Activated naive CD4-positive, alpha-beta T cell treated with anti-CD3 and anti-CD28 coated beads, Interleukin-2, amount 50 U/mL, for 16 hours (primary cell): ENCODE data around the gene YIF1A.
A peak's percentile ranks its signal among the peaks of the same experiment; 100 is the strongest.
"Not testable (repeated sequence)": the region's sequence is repeated elsewhere in the genome, so short reads cannot be mapped to it uniquely, and the experiment has no call there.

ENCODE experiments used
- DNase-seq: peaks from one replicate; pipeline ENCODE4 v3.0.0-alpha.2; 2020

Gene YIF1A

DNA sequence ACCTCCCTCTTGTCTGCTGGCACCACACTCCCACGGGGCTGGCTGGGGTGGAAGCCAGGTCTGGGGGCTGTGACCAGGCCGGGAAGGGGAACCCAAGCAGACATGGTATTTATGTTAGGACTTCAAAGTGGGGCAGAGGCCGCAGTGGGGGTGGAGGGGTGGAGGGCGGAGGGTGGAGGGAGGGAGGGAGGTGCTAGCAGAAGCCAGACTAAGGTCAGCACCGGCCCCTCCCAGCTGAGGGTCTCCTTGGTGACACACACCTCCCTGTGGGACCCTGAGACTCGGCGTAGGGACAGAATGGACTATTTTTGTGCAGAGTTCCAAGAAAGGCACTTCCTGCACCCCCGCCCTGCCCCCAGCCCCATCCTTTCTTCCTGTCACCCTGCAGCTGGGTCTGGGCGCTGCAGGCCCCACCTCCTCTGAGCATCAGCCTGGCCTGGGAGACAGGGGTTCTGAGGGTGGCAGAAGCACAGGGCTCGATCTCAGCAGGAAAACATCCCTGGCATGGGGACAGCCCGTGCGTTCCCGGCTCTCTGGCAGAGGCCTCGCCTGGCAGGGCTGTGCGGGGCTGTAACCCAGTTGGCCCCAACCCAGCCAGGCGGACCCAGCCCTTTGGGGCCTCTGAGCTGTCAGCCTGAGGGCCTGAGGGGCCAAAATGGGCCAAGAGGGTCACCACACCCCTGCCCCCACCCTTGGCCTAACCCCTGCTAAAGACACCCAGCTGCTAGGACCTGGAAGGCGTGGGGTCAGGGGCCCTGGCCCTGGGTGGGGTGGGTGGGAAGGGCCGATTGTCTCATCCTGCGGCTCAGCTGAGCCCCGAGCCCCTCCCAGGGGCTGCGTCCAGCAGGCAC lies 37.5 kb upstream of the YIF1A start:
- DNase-seq, result peak; percentile 45

GRCh38 chr11:66325263-66325671 lies 36.3 kb upstream of the YIF1A start:
- DNase-seq, result no peak

DNA sequence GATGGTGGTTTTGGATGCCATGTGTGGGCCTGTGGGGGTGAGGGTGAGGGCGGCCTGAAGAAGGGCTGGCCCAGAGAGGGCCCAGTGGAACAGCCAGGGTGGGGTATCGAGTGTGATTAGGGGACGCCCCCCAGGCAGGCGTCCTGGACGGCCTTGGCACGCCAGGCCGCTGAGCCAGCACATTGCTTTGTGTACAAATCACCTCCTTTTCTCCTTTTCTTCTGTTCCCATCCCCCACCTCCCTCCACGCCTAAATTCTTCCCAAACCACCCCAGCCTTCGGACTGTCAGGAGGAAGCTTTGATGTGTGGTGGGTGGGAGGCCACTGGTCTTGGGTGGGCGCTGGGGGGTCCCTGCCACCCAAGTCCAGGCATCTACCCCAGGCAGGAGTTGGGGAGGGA lies 35.7 kb upstream of the YIF1A start:
- no peak for DNase-seq

DNA sequence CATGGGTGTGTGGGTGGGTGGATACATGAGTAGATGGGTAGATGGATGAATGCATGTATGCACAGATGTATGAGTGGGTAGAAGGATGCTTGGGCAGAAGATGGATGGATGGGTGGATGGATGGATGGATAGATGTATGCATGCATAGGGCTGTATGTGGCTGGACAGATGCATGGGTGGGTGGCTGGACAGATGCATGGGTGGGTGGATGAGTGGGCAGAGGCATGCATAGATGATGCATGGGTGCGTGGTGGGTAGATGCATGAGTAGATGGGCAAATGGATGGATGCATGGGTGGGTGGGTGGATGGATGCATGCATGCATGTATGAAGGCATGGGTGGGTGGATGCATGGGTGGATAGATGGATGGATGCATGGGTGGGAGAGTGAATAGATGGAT lies 34.7 kb upstream of the YIF1A start:
- DNase-seq, result no peak

DNA sequence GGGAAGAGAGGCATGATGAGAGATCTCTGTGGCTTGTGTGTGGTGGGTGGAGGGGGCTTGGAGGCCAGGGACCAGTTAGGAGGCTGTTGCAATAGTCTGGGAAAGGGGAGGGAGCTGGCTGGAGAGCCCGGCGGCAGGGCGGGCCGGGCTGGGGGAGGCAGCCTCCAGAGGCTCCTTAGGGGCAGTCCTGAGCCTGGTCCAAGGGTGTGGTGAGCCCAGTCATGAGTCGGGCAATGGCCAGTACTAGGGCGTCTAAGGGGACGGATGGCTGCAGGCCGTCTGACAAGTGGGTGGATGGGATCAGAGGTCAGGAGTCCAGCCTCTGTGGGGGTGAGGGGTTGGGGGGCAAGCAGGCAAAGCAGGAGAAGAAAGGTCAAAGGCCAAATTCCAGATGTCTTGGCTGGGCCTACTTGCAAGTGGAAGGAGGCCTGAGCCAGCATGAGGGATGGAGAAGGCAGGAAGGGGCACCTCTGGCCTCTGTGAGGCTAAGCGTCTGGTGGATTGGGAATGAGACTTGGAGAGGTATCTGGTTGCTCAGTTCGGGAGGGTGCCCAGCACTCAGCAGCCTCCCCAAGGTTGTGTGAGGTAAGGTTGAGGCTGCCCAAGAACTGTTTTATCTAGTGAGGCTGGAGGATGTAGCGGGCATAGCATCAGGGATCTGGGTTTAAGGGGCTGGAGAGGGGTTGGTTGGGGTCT lies 33.9 kb upstream of the YIF1A start:
- no peak for DNase-seq

- DNase-seq, result no peak
Observed at GRCh38 chr11:66321606-66322005, 32.7 kb upstream of the YIF1A start.

DNA sequence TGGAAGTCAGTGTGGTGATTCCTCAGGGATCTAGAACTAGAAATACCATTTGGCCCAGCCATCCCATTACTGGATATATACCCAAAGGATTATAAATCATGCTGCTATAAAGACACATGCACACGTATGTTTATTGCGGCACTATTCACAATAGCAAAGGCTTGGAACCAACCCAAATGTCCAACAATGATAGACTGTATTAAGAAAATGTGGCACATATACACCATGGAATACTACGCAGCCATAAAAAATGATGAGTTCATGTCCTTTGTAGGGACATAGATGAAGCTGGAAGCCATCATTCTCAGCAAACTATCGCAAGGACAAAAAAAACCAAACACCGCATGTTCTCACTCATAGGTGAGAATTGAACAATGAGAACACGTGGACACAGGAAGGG lies 31.8 kb upstream of the YIF1A start:
- DNase-seq, result not testable (repeated sequence)

DNA sequence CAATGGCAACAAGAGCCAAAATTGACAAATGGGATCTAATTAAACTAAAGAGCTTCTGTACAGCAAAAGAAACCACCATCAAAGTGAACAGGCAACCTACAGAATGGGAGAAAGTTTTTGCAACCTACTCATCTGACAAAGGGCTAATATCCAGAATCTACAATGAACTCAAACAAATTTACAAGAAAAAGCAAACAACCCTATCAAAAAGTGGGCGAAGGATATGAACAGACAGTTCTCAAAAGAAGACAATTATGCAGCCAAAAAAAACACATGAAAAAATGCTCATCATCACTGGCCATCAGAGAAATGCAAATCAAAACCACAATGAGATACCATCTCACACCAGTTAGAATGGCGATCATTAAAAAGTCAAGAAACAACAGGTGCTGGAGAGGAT lies 31.3 kb upstream of the YIF1A start:
- not testable (repeated sequence) for DNase-seq

GRCh38 chr11:66318600-66318970 lies 29.6 kb upstream of the YIF1A start:
- no peak for DNase-seq

DNA sequence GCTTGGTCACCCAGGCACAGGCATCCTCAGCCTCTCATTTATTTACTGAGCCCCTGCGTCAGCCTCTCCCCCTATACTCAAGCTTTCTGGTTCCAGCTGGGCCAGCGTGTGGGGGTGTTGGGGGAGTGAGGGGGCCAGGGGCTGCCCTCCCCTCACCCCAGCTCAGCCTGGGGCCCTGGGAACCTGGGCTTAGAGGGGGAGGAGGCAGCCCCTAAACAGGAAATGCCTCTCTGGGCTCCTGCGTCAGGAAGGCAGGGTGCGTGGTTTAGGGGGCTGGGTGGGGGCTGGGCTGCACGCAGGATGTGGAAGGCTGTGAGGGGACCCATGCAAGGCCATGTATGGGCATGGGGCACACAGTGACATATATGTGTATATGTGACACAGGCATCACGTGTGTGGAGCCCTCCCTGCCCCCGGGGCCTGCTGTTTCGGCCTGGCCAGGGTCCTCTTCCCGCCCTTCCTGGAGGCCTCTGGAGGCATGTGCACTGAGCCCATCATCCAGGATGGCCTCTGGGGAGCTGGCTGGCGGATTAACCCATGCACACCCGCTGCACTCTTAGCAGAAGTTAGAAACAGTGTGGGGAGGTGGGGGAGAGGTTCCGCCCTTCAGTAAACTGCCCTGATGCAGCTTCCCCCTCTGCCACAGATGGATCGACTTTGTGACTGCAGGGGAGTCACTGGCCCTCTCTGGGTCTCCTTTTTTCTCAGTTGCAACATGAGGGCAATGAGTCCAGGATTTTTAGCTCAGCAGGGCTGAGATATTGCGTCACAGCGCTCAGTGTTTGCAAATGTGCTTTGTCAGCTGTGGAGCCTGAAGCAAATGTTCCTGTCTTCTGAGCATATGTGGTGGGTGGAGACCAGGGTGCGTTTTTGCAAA lies 29.0 kb upstream of the YIF1A start:
- DNase-seq, result no peak

DNA sequence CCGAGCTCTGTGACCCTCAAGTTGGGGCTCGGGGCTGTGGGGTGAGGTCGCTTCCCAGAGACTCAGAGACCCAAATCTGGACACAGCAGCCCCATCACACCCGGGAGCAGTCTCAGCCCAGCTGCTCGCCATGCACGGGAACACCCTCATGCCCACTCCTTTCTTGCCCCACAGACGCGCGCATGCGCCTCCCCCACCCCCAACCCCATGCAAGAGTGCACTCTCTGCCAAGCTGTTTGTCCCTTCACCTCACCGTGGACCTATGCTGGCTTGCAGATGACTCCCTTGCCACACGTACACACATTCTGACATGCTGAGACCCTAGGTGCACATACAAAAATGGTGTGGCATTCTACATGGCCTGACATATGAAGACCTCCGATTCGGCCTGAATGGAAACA lies 28.4 kb upstream of the YIF1A start:
- peak; percentile 53 for DNase-seq

DNA sequence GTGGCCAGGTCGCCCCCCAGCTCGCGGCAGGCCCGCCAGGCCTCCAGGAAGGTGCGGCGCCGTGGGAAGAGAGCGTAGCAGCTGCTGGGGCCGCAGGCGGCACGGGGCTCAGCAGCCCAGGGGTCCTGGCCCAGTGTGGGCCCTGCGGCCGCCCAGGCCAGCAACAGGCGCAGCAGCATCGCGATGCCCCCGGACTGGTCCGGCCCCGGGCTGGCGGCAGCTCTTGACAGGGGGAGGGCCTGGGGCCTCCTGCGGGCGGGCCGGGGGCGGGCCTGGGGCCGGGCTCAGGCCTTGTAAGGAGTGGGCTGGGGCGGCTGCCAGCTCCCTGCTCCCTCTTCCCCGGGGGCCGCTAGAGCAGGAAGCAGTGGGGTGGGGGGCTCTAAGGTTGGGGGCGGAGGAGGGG lies 27.9 kb upstream of the YIF1A start, which contains the start of gene CD248:
TSS of gene CD248 (minus strand) at position 196 of the 403 bp plus-strand sequence. CDS start at position 179, 17 bp downstream.
- DNase-seq, result no peak

DNA sequence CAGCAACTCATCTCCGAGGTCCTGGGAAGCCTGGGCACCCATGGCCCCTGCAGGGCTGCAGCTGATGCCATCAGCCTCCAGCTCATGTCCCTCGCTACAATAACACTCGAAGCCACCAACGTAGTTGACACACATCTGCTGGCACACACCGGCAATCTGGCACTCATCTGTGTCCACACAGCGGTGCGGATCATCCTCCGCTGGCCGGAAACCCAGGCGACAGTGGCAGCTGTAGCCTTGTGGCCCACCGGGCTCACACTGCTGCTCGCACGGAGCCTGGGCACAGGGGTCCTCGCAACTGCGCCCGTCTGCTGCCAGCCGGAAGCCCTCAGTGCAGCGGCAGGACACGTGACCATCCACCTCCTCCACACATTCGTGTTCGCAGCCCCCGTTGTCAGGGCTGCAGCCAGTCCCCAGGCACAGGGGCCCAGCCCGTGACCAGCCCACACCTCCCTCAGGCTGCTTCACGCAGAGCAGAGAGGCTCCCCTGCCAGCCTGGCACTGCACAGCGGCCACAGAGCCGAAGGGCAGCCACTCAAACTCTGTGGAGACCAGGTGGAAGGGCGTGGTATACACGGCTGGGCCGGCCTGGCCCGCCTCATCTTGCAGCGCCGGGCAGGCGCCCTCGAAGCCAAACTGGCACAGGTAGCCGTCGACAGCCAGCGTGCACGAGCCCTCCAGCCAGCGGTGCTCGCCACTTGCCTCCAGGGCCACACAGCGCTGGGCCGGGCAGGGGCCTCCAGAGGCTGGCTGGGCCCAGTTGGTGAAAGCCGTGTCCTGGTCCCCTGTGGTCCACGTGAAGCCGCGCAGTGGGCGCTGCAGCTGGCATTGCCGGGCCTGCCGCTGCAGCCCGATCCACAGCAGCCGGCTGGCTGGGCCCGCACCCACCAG lies 27.2 kb upstream of the YIF1A start:
- no peak for DNase-seq

GRCh38 chr11:66315498-66315885 lies 26.5 kb upstream of the YIF1A start:
- DNase-seq, result no peak

- DNase-seq, result no peak
Observed at GRCh38 chr11:66314561-66315497, 25.9 kb upstream of the YIF1A start.

DNA sequence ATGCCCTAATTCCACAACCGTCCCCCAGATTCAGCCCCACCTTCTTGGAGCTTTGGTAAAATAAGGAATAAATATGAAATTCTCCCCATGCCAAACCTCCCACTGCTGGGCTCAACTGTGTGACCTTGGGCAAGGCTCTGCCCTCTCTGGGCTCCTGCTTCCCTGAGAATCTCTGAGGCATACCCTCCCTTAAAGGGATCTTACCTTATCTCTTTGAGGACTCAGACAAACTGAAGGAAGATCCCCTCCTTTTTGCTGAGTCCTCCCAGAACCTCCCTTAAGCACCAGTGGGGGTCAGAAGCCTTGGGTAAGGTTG lies 25.2 kb upstream of the YIF1A start:
- no peak for DNase-seq

DNA sequence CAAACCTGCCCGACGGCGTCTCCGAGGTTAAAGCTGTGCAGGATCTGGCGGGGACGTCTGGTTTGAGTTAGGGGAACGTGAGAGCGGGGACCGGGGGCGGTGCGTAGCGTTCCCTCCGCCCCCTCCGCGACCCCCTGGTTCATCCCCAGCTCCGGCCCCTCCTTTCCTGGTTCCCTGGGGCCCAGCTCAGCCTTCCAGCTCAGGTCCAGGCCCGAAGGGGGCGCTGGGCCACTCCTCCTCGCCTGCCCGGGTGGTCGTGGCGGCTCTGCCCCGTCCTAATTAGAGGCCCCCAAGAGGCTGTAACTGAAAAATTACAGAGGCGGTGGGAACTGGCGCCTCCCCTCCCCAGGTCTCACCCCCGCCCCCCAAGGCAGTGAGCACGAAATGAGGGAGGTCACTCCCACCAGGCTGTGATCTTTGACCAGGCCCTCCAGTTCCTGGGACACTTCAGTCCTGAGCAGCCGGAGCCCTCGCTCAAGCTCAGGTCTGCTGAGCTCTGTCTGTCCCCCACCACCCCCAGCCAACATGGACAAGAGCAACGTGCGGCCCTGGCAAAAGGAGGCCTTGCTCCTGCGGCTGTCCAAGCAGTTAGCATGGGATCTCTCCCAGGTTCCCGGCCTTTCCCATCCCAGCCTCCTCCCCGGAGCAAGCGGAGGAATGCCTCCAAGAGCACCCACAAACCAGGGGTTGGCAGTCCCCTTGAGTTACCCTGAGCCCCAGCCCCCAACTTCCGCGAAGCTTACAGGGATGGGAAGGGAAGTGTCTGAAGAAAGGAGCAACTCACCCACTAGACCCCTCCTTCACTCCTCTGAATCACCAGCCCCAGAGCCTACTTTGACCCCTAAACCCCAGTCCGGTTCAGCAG lies 24.6 kb upstream of the YIF1A start:
- DNase-seq, result no peak

DNA sequence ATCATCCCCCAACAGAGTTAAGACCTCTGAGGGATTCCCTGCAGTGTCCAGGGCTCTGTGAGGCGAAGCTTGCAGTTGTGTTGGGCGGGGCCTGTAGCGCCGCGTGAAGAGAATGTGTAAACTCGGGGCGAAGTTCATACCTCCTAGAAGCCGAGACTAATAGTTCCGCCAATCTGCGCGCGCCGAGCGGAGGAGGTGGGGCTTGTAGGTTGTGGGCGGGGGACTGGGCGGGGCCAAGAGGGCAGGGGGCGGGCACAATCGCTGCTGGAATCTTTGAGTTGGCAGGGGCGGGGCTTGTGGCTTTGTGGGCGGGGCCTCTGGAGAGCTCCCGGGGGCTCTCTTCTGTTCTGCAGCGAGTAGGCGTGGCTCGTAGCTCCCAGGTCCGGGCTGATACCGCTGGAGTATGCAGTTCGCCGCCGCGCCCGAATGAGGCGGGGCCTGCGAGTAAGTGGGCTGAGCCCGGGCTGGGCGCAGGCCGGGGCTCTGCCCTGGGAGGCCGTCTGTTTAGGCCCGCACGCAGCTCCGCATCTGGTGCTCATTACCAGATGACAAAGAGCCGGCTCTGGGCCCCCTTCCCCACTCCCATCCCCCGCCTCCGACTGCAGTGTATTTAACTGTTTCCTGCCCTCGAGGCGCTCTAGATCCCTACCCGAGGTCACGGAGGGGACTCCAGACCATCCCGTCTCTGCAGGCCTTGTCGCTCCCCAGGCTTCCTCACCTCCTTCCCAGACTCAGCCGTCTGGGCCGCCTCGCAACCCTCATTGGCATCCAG lies 23.8 kb upstream of the YIF1A start:
- DNase-seq, result peak; percentile 97

GRCh38 chr11:66311965-66312548 lies 23.1 kb upstream of the YIF1A start:
- DNase-seq, result peak; percentile 95
